Fibroblast of skin of back (primary cell): ENCODE measurements around the gene AK4.

Experiments used
- DNase-seq: peaks from one replicate; pipeline ENCODE4 v3.0.0-alpha.2; 2013

The AK4 gene

GRCh38 chr1:65176591-65176990 lies 28.6 kb downstream of the AK4 start:
- DNase-seq: no peak

DNA sequence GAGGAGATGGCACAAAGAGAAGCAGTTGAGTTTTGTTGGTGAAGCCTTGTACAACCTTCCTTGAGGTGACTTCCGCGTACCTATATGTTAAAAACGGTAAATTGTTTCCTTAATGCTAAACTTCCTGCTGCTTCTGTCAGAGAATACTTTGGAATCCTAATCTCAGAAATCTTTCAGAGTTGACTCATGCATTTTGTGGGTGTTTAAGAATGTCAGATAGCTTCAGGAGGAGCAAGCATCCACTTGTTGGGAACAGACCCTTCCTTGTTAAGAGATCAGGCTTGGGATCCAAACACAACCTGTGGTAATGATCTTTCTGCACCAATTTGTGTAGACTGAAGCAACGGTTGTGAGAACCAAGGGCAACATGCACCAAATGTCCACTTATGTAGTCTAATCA lies 29.5 kb downstream of the AK4 start:
- peak; percentile 85 for DNase-seq

- DNase-seq: no peak
Observed at GRCh38 chr1:65178235-65178634, 30.2 kb downstream of the AK4 start.

- no peak for DNase-seq
Observed at GRCh38 chr1:65179148-65179547, 31.1 kb downstream of the AK4 start.

- DNase-seq: no peak
Observed at GRCh38 chr1:65180977-65181376, 33.0 kb downstream of the AK4 start.

DNA sequence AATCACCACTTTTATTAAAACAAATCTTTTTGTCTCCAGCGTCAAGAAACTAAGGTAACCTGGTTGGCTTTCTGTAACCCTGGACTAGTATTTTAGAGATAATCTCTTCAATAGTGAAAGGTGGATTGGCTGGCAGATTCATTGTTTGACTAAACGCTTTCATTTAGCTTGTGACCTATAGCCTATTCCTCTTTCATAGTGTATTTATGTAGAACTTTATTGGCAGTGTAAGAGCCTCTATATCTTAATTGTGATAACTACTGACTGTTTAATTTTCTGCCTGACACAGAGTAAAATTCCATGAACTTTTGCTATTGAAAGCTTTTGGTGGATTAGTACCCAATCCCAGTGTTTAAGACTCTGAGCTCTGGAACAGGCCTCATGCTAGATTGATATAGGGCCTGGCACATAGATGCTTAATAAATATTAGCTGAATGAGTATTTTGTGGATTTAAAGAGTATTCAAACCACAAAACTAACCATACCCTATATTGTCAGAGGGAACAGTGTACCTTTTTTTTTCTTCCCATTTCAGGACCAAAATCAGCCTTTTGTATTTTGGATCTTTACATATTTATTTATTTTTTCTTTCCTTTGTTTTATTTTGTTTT lies 34.8 kb downstream of the AK4 start:
- DNase-seq: no peak

GRCh38 chr1:65189576-65190115 lies 41.6 kb downstream of the AK4 start:
- DNase-seq: peak; percentile 55

- no peak for DNase-seq
Observed at GRCh38 chr1:65190229-65190628, 42.2 kb downstream of the AK4 start.

- DNase-seq: no peak
Observed at GRCh38 chr1:65193129-65193695, 45.2 kb downstream of the AK4 start.

DNA sequence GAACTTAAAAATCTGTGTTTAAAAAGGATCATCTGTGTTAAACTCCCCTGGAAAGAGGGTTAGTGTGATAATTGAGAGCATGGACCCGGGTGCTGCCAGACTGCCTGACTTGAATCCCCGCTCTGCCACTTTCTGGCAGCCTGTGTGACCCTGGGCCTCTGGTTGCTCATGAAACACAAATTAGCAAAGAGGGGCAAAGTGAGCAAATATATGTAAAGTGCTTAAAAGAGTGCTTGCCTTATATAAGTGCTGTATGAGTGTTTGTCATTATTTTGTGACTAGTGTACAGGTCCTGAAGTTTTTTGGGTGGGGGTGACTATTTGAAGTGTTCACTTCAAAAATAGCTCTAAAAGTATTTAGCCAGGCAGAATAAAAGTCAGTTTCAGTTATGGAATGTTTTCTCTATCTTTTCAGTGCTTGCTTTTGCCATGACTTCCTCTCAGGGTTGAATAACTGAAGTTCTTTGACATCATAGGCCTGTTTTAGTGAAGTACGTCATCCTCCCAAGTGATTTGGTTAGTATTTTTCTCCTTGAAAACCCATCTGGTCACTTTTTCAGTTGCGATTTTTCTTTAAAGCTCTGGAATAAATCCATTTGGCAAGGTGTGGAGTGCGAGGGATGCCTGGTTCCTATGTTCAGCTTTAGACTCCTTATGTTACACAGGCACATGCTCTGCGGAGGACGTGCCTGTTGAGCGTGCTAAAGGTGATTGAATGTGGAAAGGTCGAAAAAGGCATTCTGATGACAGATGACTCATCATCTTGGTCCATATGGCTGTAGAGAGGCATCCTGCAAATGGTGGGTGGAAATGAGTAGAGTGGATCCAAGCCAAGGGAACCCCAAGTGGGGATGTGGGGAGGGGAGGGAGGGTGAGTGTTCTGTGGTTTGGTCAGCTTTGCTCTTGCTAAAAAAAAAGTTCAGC lies 47.8 kb downstream of the AK4 start:
- peak; percentile 83 for DNase-seq

- no peak for DNase-seq
Observed at GRCh38 chr1:65196926-65197325, 48.9 kb downstream of the AK4 start.

GRCh38 chr1:65197636-65198035 lies 49.6 kb downstream of the AK4 start:
- no peak for DNase-seq

DNA sequence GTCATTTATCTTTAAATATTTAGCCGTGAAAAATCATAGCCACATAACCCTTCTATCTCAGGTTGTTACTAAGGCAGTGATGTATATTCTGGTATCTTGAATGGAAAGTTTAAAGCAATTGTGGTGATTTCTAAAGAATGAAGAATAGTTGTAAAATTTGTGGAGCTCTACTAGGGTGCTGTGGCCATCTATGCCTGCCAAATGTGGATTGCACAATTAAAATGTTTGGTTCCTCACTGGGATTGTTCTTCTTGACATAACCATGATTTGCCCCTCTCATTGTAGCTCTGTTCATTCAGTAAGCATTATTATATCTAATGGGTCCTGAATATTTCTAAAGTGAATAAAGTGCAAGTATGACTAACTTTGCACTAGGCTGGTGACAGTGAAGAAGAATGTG lies 50.1 kb downstream of the AK4 start:
- DNase-seq: no peak

GRCh38 chr1:65200411-65200810 lies 52.4 kb downstream of the AK4 start:
- no peak for DNase-seq

DNA sequence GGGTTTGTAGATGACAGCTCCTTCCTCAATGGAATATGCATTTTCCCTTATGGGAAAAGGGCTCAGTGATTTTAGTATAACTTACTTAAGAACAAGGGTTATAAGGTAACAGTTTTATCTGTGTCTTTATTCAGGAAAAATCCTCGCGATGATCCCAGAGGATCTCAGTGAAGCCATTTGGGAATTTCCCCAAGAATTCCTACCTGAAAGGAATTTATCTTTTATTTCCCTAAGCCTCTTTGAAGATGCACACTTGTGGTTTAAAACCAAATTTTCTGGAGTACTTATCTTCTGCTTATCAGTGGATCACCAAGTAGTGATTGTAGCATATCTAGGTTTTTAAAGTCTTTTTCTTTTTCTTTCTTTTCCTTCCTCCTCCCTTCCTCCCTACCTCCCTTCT lies 58.8 kb downstream of the AK4 start:
- DNase-seq: no peak

DNA sequence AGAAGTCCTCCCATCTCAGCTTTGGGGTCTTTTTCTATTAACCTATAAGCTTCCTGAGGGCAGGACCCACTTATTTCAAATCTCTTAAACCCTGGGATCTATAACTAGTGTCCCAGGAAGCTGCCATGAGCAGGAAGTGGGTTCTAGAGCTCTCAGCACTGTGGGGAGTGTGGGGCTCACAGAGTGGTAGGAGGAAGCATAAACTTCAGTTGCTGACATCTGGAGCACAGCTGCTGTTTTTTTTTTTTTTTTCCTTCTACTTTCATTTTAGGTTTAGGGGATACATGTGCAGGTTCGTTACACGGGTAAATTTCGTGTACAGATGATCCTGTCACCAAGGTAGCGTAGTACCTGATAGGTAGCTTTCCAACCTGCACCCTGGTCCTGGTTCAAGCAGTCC lies 59.3 kb downstream of the AK4 start:
- no peak for DNase-seq

DNA sequence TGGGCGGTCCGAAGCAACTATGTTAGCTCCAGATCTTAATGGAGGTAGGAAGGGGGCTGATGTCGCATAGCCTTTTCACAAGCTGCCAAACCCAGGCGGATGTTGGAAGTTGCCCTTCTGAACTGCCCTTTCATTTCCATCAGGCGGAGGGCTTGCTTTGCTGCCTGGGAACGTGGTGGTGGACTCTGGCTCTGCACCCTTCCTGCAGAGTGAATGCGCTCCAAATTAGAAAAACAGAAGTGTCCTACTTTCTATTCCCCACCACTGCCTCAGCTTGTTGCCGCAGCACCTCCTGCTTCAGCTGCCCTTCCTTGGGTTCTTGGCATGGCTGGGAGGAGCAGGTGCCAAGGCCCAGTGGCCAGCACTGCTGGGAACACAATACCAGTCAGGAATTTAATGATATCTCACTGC lies 60.6 kb downstream of the AK4 start:
- no peak for DNase-seq

DNA sequence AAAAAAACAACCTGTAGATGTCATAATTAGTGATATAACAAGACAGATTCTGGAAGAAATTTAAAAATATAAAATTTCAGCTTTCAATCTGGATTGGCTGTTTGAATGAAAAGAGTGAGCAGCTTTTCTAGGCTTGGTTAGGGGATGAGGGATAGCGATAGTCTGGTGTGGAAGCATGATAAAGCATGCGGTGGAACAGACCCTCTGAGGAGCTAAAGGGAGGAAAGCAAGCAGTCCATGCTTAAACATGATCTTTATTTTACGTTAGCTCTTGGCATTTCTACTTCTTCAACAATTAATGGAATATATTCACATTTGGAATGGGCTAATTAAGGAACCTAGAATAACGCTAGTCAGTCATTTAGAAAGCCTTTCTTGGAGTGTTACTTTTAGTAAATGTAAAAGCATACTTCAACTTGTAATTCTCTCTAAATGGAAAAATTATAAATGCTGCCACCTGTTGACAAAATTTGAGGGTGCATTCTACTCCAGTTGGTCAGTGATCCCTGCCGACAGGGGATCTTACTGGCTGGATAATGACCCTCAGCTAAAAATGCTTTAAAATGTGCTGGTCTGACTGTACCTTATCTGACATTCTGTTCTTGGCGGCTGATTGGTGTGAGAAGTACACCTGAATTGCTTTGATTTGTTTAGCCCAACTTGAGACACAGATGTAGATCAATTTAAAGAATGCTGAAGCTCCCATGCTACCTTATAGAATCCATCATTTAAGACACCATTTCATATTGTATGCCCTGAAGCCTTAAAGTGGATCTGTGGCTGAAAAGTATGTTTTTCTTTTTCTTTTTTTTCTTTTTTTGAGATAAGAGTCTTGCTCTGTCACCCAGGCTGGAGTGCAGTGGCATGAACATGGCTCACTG lies 61.2 kb downstream of the AK4 start:
- peak; percentile 45 for DNase-seq

DNA sequence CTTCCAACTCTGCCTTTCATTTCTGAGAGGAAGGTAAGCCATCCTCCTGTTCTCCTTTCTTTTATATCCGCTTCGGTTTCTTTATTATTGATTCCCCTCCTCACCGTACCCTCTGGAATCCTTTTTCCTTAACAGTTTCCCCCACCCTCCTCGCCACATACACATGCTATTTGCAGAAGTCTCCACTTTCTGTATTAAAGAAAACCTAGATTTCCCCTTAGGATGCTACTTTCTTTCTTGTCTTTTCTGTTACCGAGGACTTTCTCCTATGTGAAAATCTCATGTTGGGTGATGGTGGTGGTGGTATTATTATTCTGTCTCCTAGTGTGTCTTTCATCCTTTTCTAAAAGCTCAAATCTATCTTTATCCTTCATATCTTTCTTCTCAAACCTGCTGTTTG lies 62.3 kb downstream of the AK4 start:
- no peak for DNase-seq

DNA sequence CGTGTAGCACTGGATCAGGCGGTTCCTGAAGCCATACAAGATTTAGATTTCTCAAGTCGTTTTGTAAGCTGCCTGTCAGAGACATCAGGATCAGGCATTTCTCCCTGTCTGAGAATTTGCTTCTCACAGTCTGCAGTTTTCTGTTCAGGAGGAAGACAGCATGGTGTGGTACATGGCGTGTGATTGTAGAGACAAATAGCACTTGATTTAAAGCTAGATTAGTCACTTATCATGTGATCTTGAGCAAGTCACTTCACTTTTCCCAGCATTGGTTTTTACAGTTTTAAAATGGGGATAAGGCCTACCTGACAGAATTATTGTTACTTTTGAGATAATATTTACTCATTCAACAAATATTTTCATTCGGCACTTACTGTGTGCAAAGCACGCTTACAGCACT lies 63.3 kb downstream of the AK4 start:
- DNase-seq: no peak

- DNase-seq: no peak
Observed at GRCh38 chr1:65213271-65214023, 65.4 kb downstream of the AK4 start.
